Measurements from ENCODE around the gene CHST4. TPM values are rescaled to one million over a fixed set of nuclear protein-coding genes. Genes with fewer than 3 reads are reported as not detected.

Gene CHST4
- total and polyA plus RNA-seq, 7 donors, result 0.07 TPM; not detected in 6

DNA sequence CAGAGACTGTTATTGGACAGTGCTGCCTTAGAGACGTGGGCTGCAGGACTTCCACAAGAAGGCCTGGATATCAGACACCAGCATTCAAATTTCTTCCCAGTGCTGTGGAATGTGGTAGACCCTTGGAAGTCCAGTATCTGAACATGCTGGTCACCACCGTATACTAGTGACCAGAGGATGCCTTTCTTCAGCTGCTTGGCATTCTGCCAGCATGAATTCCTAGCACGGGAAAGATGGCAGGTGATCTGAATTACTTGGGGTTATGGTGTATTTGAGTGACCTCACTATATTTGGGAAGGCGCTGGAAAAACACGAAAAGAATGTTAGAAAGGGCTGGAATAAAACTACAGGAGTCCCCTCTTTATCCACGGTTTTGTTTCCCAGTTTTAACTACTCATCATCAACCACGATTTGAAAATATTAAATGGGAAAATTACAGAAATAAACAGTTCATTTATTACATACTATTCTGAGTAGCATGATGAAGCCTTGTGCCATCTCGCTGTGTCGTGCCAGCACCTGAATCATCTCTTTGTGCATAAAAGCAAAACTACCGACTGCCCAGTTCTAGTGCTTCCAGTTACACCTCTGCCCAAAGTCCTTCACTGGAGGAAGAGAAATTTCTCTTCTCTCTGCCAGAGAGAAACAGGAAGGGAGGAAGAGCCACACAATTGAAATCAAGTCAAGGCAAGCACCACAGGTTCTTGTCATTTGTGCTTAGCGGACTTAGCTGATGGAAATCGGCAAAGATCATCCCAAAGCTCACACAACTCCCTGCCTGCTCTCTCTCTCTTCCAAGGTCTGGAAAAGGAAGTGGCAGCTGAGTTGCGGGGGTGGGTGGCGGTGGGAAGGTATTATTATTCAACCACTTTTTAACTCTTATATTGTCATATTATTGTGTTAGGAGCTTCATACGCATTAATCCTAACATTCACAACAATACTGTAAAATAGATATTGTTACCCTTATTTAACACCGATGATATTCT lies 1.4 kb upstream of the CHST4 start:
- Histone ChIP-seq H3K27ac (peak overlapping the region in 1 of 4 donors; percentile 32), H3K9me3 (no peaks in the 10 kb centered on the region), H3K4me3 (no peak overlapping the region), H3K27me3 (no peaks in the 10 kb centered on the region), H3K36me3 (no peaks in the 10 kb centered on the region), H3K4me1 (peaks cover 0 to 7% (median 0%) of the 10 kb centered on the region in 4 donors)
- intact Hi-C loops (cut with DNase I), result no loop called here
- DNase-seq, result no peak
- 70 to 81% methylated on average over 16 of the region's 16 CpGs for WGBS, 2 donors
- TF ChIP-seq, protein P1, sequence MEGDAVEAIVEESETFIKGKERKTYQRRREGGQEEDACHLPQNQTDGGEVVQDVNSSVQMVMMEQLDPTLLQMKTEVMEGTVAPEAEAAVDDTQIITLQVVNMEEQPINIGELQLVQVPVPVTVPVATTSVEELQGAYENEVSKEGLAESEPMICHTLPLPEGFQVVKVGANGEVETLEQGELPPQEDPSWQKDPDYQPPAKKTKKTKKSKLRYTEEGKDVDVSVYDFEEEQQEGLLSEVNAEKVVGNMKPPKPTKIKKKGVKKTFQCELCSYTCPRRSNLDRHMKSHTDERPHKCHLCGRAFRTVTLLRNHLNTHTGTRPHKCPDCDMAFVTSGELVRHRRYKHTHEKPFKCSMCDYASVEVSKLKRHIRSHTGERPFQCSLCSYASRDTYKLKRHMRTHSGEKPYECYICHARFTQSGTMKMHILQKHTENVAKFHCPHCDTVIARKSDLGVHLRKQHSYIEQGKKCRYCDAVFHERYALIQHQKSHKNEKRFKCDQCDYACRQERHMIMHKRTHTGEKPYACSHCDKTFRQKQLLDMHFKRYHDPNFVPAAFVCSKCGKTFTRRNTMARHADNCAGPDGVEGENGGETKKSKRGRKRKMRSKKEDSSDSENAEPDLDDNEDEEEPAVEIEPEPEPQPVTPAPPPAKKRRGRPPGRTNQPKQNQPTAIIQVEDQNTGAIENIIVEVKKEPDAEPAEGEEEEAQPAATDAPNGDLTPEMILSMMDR (IDR thresholded peaks at IDR 0.05), result no peak
- TF ChIP-seq POLR2A (IDR thresholded peaks at IDR 0.05), result no peak

DNA sequence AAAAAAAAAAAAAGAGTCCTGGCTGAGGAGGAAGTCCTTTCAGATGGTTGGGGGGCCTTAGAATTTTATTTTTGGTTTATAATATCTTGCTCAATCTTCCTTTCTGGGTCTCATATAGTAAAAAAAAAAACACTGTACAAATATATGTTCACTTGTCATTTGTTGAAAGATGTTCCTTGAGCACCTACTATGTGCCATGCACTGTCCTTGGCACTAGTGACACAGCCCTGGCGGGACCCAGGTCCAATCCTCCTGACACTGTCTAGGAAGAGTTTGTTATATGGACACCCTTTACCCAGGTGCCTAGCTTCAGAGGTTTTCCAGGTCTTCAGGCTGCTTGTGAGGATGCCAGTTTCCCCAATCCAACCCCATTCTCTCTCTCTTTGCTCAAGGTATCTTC lies 2.0 kb downstream of the CHST4 start:
- no peaks in the 10 kb centered on the region for H3K9me3 ChIP-seq
- H3K4me3 ChIP-seq, result no peak overlapping the region
- peaks cover 0 to 7% (median 0%) of the 10 kb centered on the region in 4 donors for H3K4me1 ChIP-seq
- intact Hi-C loops (cut with DNase I), result no loop called here
- no peak overlapping the region for H3K27ac ChIP-seq
- 93 to 95% methylated on average over 1 of the region's 1 CpG for WGBS, 2 donors
- no peak for DNase-seq
- H3K36me3 ChIP-seq, result no peaks in the 10 kb centered on the region
- no peak for TF ChIP-seq POLR2AphosphoS5 (IDR thresholded peaks at IDR 0.05)
- TF ChIP-seq POLR2A (IDR thresholded peaks at IDR 0.05), result no peak
- no peak for TF ChIP-seq EP300 (IDR thresholded peaks at IDR 0.05)
- TF ChIP-seq, protein P1 (IDR thresholded peaks at IDR 0.05), result no peak
- no peaks in the 10 kb centered on the region for H3K27me3 ChIP-seq

GRCh38 chr16:71528863-71529262 lies 2.6 kb downstream of the CHST4 start:
- no peaks in the 10 kb centered on the region for H3K36me3 ChIP-seq
- TF ChIP-seq, protein P1 (IDR thresholded peaks at IDR 0.05), result no peak
- TF ChIP-seq EP300 (IDR thresholded peaks at IDR 0.05) (no peak), POLR2A (IDR thresholded peaks at IDR 0.05) (no peak), POLR2AphosphoS5 (IDR thresholded peaks at IDR 0.05) (no peak)
- no peak overlapping the region for H3K4me3 ChIP-seq
- H3K27ac ChIP-seq, result no peak overlapping the region
- no peak for DNase-seq
- H3K4me1 ChIP-seq, result peaks cover 0 to 7% (median 0%) of the 10 kb centered on the region in 4 donors
- H3K27me3 ChIP-seq, result no peaks in the 10 kb centered on the region
- H3K9me3 ChIP-seq, result no peaks in the 10 kb centered on the region
- 80 to 81% methylated on average over 4 of the region's 4 CpGs for WGBS, 2 donors
- intact Hi-C loops (cut with DNase I), result no loop called here

- Histone ChIP-seq H3K36me3 (no peaks in the 10 kb centered on the region), H3K27ac (no peak overlapping the region), H3K4me1 (no peaks in the 10 kb centered on the region), H3K4me3 (no peak overlapping the region), H3K9me3 (no peaks in the 10 kb centered on the region), H3K27me3 (no peaks in the 10 kb centered on the region)
- intact Hi-C loops (cut with DNase I), result no loop called here
- no peak for DNase-seq
- WGBS, 2 donors, result 73 to 84% methylated on average over 3 of the region's 3 CpGs
- TF ChIP-seq POLR2A (IDR thresholded peaks at IDR 0.05) (no peak), POLR2AphosphoS5 (IDR thresholded peaks at IDR 0.05) (no peak), EP300 (IDR thresholded peaks at IDR 0.05) (no peak)
- TF ChIP-seq, protein P1 (IDR thresholded peaks at IDR 0.05), result no peak
Observed at GRCh38 chr16:71532366-71532765, 6.1 kb downstream of the CHST4 start.
